Activated T-cell treated with anti-CD3 and anti-CD28 coated beads, Interleukin-2, amount 50 U/mL, for 24 hours (primary cell): ENCODE results near the gene JADE2.
"Not testable (repeated sequence)": the region's sequence is repeated elsewhere in the genome, so short reads cannot be mapped to it uniquely, and the experiment has no call there.

Experiments used
- DNase-seq: peaks from one replicate; pipeline ENCODE4 v3.0.0-alpha.2; 2020
- H3K27ac Mint-ChIP-seq: 2 replicates; pipeline ENCODE4 v1.8.0; 2020; ENCODE audit warnings: mild to moderate bottlenecking, mixed read lengths
- H3K27me3 Mint-ChIP-seq: 2 replicates; pipeline ENCODE4 v1.8.0; 2020; ENCODE audit warnings: mixed read lengths
- H3K36me3 Mint-ChIP-seq: 2 replicates; pipeline ENCODE4 v1.8.0; 2020; ENCODE audit warnings: low read depth, mixed read lengths
- H3K4me1 Mint-ChIP-seq: 2 replicates; pipeline ENCODE4 v1.8.0; 2020; ENCODE audit warnings: low read depth, mixed read lengths
- H3K4me3 Mint-ChIP-seq: 2 replicates; pipeline ENCODE4 v1.8.0; 2020; ENCODE audit warnings: mild to moderate bottlenecking, moderate library complexity, mixed read lengths
- H3K9me3 Mint-ChIP-seq: 2 replicates; pipeline ENCODE4 v1.8.0; 2020; ENCODE audit warnings: mixed read lengths

JADE2 gene

GRCh38 chr5:134503088-134503936 lies 22.2 kb upstream of the JADE2 start:
- Mint-ChIP-seq H3K27me3 (no peaks in the 10 kb centered on the region), H3K9me3 (no peaks in the 10 kb centered on the region), H3K36me3 (no peaks in the 10 kb centered on the region), H3K4me1 (peaks cover 40% of the 10 kb centered on the region), H3K27ac (peak overlapping the region; percentile 95), H3K4me3 (peak overlapping the region; percentile 54)
- peak; percentile 76 for DNase-seq

DNA sequence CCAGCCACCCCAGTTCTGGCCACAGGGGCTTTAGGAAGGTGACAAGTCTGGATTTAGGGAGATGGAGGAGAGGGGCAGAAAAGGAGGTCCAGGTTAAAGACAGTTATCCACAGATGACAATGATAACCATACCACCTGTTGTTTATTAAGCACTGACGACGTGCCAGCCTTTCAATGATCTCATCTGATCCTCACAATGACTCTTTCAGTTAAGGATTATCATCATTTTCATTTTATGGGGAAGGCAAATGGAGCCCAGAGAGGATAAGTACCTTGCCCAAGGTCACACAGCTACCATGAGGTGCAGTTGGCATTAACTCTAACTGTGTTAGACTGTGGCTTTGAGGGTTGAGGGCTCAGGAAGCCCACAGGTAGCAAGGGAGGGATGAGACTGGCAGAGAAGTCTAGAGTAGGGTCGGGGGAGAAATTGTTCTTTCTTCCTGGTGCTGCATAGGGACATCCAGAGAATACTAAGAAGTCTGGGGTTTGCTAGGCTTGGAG lies 21.5 kb upstream of the JADE2 start:
- H3K9me3 Mint-ChIP-seq, result no peaks in the 10 kb centered on the region
- peak overlapping the region; percentile 54 for H3K4me3 Mint-ChIP-seq
- H3K27me3 Mint-ChIP-seq, result no peaks in the 10 kb centered on the region
- H3K4me1 Mint-ChIP-seq, result peaks cover 40% of the 10 kb centered on the region
- DNase-seq, result no peak
- peak overlapping the region; percentile 95 for H3K27ac Mint-ChIP-seq
- H3K36me3 Mint-ChIP-seq, result no peaks in the 10 kb centered on the region

GRCh38 chr5:134504629-134505300 lies 20.7 kb upstream of the JADE2 start:
- Mint-ChIP-seq H3K36me3 (no peaks in the 10 kb centered on the region), H3K27me3 (no peaks in the 10 kb centered on the region), H3K4me1 (peaks cover 48% of the 10 kb centered on the region), H3K9me3 (no peaks in the 10 kb centered on the region), H3K4me3 (no peak overlapping the region), H3K27ac (peak overlapping the region; percentile 95)
- no peak for DNase-seq

- Mint-ChIP-seq H3K27ac (no peak overlapping the region), H3K27me3 (no peaks in the 10 kb centered on the region), H3K9me3 (no peaks in the 10 kb centered on the region), H3K4me3 (no peak overlapping the region), H3K36me3 (no peaks in the 10 kb centered on the region), H3K4me1 (peaks cover 62% of the 10 kb centered on the region)
- DNase-seq, result no peak
These were observed 19.1 kb upstream of the JADE2 start for GRCh38 chr5:134506054-134507039.

GRCh38 chr5:134507452-134507851 lies 18.0 kb upstream of the JADE2 start:
- Mint-ChIP-seq H3K4me3 (no peak overlapping the region), H3K27ac (no peak overlapping the region), H3K9me3 (no peaks in the 10 kb centered on the region), H3K36me3 (no peaks in the 10 kb centered on the region), H3K27me3 (no peaks in the 10 kb centered on the region), H3K4me1 (peaks cover 64% of the 10 kb centered on the region)
- DNase-seq, result no peak

DNA sequence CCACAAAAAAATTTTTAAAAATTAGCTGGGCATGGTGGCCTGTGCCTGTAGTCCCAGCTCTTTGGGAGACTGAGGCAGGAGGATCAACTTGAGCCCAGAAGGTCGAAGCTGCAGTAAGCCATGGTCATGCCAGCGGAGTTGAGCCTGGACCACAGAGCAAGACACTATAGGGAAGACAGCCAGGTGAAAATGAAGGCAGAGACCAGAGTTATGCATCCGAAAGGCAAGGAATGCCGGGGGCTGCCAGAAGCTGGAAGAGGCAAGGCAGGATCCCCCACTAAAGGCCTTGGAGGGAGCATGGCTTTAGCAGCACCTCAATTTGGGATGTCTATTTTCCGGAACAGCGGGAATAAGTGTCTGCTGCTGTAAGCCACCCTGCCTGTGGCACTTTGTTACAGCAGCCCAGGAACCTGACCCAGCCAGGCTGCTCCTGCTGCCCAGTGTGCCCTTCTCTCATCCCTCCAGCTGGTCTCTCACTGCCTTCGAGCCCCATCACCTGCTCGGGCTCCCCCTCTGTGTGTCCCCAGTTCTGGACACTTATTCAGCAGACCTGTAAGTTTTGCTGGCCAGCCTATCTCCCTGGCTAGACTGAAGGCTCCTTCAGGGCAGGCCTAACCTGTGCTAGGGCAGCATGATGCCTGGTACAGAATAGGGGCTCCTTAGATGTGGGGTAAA lies 16.8 kb upstream of the JADE2 start:
- peaks cover 53% of the 10 kb centered on the region for H3K4me1 Mint-ChIP-seq
- no peaks in the 10 kb centered on the region for H3K36me3 Mint-ChIP-seq
- H3K27ac Mint-ChIP-seq, result no peak overlapping the region
- H3K9me3 Mint-ChIP-seq, result no peaks in the 10 kb centered on the region
- no peak overlapping the region for H3K4me3 Mint-ChIP-seq
- H3K27me3 Mint-ChIP-seq, result no peaks in the 10 kb centered on the region
- DNase-seq, result no peak

GRCh38 chr5:134509308-134510040 lies 16.0 kb upstream of the JADE2 start:
- H3K9me3 Mint-ChIP-seq, result no peaks in the 10 kb centered on the region
- DNase-seq, result no peak
- H3K4me3 Mint-ChIP-seq, result no peak overlapping the region
- H3K4me1 Mint-ChIP-seq, result peaks cover 45% of the 10 kb centered on the region
- no peaks in the 10 kb centered on the region for H3K27me3 Mint-ChIP-seq
- H3K27ac Mint-ChIP-seq, result no peak overlapping the region
- no peaks in the 10 kb centered on the region for H3K36me3 Mint-ChIP-seq

DNA sequence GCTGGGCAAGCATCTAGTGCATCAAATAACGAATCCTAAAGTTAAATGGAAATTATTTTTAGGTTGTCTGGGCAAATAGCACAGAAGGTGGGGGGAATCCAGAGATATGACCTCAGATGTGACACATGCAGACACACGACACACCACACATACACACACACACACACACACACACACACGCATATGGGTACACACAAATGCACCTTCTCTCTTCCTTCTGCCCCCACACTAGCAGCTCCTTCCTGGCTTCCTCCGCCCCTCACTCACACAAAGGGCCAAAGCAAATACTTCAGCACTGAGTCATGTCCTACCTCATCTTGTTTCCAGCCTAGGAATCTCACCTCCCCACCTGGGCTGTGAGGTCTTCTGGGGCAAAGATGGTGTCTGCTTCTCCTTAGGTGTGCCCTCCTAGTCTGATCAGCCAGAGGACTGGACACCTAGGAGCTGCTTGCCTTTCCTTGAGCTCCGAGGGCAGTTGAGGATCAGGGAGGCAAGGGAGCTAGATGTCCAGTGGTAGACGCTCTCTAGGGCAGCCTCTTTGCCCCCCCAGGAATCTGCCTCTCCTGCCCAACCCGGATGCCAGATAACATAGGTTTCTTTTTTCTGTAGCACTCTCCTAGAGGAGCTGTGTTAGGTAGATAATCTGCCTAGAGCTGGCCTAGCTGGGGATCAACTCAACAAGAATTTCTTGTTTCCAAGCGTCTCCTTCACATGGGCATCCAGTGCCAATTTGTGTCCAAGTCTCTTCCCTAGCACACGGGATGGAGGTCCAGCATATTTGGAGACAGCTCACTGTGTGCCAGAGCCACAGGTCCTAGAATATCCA lies 14.3 kb upstream of the JADE2 start:
- Mint-ChIP-seq H3K36me3 (no peaks in the 10 kb centered on the region), H3K27ac (peak overlapping the region; percentile 87), H3K4me3 (no peak overlapping the region), H3K4me1 (peaks cover 41% of the 10 kb centered on the region), H3K27me3 (no peaks in the 10 kb centered on the region), H3K9me3 (no peaks in the 10 kb centered on the region)
- DNase-seq, result peak; percentile 63

DNA sequence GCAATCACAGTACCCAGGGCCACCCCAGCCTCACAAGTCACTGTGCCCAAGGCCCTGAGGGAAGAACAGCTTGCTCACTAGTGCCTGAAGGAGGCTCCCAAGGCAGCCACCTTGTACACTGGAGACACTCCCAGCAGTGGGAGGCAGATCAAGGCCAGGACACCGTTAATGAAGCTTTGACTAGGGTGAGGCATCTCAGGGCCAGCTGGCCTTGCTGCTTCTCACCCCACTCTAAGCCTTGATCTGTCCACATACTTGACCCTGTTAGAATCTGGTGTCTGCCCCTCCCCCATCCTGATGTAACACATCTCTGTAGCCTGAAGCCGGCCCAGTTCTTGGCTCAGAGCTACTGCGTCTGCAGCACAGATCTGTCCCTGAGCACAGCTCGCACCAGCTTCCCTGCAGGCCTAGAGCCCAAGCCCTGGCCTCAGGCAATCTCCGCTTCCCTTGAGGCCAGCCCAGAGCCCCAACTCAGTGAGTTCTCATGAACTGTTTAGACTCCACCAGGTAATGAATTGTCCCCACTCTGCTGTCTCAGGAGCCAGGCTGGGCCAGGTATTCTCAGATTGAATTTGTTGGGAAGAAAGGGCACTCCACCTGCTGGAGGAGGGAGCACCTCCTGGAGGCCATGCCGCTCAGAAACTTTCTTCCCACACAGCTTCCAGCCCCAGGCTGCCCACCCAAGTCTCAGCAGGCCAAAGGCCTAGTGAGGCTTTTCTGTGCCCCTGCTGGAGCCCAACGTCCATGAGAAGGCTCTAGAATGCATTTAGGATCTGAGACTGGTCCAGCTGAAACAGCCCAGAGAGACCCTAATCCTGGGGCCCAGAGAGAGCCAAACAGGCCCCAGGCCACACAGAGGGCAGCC lies 13.4 kb upstream of the JADE2 start:
- H3K27ac Mint-ChIP-seq, result peak overlapping the region; percentile 87
- no peak overlapping the region for H3K4me3 Mint-ChIP-seq
- H3K4me1 Mint-ChIP-seq, result peaks cover 41% of the 10 kb centered on the region
- no peaks in the 10 kb centered on the region for H3K36me3 Mint-ChIP-seq
- no peak for DNase-seq
- H3K27me3 Mint-ChIP-seq, result no peaks in the 10 kb centered on the region
- no peaks in the 10 kb centered on the region for H3K9me3 Mint-ChIP-seq

- Mint-ChIP-seq H3K27ac (no peak overlapping the region), H3K27me3 (no peaks in the 10 kb centered on the region), H3K4me1 (peaks cover 35% of the 10 kb centered on the region), H3K36me3 (no peaks in the 10 kb centered on the region), H3K9me3 (no peaks in the 10 kb centered on the region), H3K4me3 (no peak overlapping the region)
- DNase-seq, result no peak
These were observed 12.8 kb upstream of the JADE2 start for GRCh38 chr5:134512661-134512999.

GRCh38 chr5:134515801-134516200 lies 9.7 kb upstream of the JADE2 start:
- Mint-ChIP-seq H3K27ac (no peak overlapping the region), H3K36me3 (no peaks in the 10 kb centered on the region), H3K9me3 (no peaks in the 10 kb centered on the region), H3K4me1 (peaks cover 15% of the 10 kb centered on the region), H3K4me3 (no peak overlapping the region), H3K27me3 (no peaks in the 10 kb centered on the region)
- DNase-seq, result no peak

DNA sequence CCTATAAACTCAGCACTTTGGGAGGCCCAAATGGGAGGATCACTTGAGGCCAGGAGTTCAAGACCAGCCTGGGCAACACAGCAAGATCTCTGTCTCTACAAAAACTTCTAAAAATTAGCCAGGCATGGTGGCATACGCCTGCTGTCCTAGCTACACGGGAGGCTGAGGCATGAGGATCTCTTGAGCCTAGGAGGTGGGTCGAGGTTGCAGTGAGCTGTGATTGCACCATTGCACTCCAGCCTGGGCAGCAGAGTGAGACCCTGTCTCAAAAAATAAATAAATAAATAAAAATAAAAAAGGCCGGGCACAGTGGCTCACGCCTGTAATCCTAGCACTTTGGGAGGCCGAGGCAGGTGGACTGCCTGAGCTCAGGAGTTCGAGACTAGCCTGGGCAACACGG lies 8.5 kb upstream of the JADE2 start:
- not testable (repeated sequence) for H3K36me3 Mint-ChIP-seq, H3K27ac Mint-ChIP-seq, H3K4me1 Mint-ChIP-seq, H3K9me3 Mint-ChIP-seq, H3K4me3 Mint-ChIP-seq, DNase-seq, H3K27me3 Mint-ChIP-seq
